ENCODE results near the gene SEC24A.
"Not testable (repeated sequence)": the region's sequence is repeated elsewhere in the genome, so short reads cannot be mapped to it uniquely, and the experiment has no call there.

SEC24A gene

DNA sequence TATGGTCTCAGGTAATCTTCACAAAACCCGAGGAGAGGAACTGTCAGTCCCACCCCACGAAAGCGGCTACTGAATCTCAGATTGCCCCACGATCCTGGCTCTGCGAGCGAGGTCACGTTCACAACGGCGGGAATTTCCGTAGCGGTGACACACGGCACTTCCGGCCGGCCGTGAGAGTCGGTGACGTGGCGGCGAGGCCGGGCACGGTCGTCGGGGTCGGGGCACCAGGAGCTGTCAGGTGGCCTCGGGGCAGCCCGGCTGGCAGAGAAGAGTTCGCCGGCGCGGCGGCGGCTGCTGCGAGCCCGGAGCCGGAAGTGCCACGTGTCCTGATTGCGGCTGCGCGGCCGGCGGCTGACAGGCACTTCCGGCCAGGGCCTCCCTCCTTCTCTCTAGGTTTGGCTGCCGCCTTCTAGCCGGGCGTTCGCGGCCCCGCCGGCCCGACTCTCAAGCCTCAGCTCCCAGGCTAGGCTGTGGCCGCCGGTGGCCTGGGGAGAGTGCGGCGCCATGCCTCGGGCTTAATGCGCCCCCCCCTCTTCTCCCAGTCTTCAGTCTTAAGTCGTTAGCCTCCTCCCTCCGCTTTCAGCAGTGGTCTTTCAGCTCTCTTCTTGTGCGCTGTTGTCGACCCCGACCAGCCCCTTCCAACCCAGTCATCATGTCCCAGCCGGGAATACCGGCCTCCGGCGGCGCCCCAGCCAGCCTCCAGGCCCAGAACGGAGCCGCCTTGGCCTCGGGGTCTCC lies at the start of gene SEC24A:
Gene SEC24A (plus strand): TSS at position 361 of the 738 bp plus-strand sequence. CDS start 292 bp downstream, at position 653.
- H3K4me3 ChIP-seq (ENCODE audit: low read length) = peak within 1 kb of the TSS; percentile 93
- TF ChIP-seq ZNF274 (IDR thresholded peaks at IDR 0.05; ENCODE audit: low read depth, low read length) = no peak

- not testable (repeated sequence) for H3K4me3 ChIP-seq (ENCODE audit: low read length)
Measured at GRCh38 chr5:134599820-134600219, 48.8 kb upstream of the SEC24A start.

- no peak for TF ChIP-seq ZNF274 (IDR thresholded peaks at IDR 0.05; ENCODE audit: low read depth, low read length)
- H3K4me3 ChIP-seq (ENCODE audit: low read length) = no peak overlapping the region
Measured at GRCh38 chr5:134600600-134600999, 48.0 kb upstream of the SEC24A start.

DNA sequence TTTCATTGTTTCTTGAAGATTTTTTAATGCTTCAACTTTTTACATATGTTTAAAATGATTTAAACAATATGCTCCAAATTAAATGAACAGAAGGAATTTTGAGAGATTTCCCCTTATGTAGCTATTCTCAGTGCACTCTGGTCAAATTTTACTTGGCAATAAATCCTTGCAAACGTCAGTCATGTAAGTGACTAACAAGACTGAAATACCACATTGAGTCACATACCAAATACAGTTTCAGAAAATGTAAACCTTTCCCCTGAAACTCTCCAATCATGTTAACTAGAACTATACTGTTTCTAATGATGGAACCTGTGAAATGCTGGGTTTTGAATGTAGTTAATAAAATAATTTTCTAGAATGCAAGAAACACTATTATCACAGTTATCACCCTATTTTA lies 45.5 kb upstream of the SEC24A start:
- no peak overlapping the region for H3K4me3 ChIP-seq (ENCODE audit: low read length)
- no peak for TF ChIP-seq ZNF274 (IDR thresholded peaks at IDR 0.05; ENCODE audit: low read depth, low read length)

DNA sequence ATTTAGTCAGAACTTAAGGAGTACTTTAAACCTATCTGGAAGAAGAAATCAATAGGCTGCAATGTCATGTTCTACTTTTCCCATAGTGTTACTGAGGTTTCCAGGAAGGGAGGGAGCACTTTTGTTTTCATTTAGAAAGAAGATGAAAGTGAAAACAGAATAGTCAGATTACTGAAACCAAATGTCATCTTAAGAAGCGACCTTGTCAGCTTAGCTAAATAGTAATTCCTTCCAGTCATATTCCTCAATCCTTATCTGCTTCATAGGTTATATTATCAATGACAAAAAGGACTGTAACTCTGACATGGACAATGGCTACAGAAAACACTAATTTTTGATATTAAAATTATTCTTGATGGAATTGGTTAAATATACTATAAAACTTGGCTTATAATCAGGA lies 43.7 kb upstream of the SEC24A start:
- no peak for TF ChIP-seq ZNF274 (IDR thresholded peaks at IDR 0.05; ENCODE audit: low read depth, low read length)
- H3K4me3 ChIP-seq (ENCODE audit: low read length) = no peak overlapping the region

DNA sequence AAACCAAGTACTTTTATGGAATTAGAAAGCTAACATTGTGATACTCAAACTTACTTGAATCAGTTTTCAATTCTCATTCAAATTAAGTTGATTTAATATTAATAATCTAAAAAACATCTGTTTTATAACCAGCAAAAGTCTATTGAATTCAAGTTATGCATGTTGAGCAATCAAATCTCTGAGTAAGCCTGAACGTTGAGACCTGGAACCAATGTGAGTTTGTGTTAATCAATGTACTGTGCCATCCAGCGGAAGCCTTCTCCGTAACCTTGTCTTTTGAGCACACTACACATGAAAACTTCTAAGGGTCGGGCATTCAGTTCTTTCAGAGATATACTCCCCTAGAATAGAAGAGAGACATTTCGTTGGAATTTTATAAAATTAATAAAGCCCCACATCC lies 41.9 kb upstream of the SEC24A start:
- TF ChIP-seq ZNF274 (IDR thresholded peaks at IDR 0.05; ENCODE audit: low read depth, low read length) = no peak
- no peak overlapping the region for H3K4me3 ChIP-seq (ENCODE audit: low read length)

- TF ChIP-seq ZNF274 (IDR thresholded peaks at IDR 0.05; ENCODE audit: low read depth, low read length) = no peak
- H3K4me3 ChIP-seq (ENCODE audit: low read length) = no peak overlapping the region; the same call in 1 of the 2 replicates
Measured at GRCh38 chr5:134608555-134608954, 40.0 kb upstream of the SEC24A start.

DNA sequence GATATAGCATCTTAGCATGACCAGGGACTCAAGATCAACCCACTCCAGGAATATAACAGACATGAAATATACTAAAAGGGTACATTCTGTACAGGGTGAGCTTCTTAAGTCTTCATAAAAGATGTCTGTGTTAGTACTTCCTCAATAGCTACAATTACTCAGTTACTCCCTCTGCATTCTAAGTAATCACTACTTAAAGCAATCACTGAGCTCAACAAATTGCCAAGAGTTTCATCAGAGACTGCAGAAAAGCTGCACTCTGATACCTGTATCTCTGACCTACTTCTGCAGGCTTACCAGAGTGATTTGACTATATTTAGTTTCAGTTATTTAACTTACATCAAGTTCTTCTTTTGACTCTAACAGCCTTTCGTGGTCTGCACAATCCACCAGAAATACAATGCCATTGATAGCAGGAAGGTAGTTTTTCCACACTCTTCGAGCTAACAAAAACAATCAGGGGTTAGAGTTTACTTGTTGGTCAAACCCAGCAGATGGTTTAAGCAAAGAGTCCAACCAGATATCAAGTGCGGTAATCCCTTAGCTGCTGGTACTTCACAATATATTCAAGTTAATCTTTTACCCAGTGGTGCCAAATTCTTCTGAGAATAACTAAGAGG lies 39.2 kb upstream of the SEC24A start:
- H3K4me3 ChIP-seq (ENCODE audit: low read length) = peak overlapping the region; percentile 33; the same call in 1 of the 2 replicates
- no peak for TF ChIP-seq ZNF274 (IDR thresholded peaks at IDR 0.05; ENCODE audit: low read depth, low read length)

DNA sequence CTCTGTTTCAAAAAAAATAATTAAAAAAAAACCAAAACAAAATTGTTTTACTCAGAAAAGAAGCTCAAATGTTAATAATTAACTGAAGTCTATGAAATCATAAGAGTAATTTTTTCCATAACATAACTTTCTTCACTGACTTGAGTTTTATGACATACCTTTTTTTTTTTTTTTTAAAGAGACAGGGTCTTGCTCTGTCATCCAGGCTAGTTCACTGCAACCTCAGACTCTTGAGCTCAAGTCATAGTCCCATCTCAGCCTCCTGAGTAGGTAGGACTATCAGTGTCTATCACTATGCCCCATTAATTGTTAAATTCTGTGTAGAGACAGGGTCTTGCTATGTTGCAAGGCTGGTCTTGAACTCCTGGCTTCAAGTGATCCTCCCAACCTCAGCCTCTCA lies 37.9 kb upstream of the SEC24A start:
- no peak overlapping the region for H3K4me3 ChIP-seq (ENCODE audit: low read length)
- no peak for TF ChIP-seq ZNF274 (IDR thresholded peaks at IDR 0.05; ENCODE audit: low read depth, low read length)

GRCh38 chr5:134611515-134611914 lies 37.1 kb upstream of the SEC24A start:
- H3K4me3 ChIP-seq (ENCODE audit: low read length) = no peak overlapping the region
- TF ChIP-seq ZNF274 (IDR thresholded peaks at IDR 0.05; ENCODE audit: low read depth, low read length) = no peak

GRCh38 chr5:134614450-134615085 lies 34.0 kb upstream of the SEC24A start:
- TF ChIP-seq ZNF274 (IDR thresholded peaks at IDR 0.05; ENCODE audit: low read depth, low read length) = no peak
- H3K4me3 ChIP-seq (ENCODE audit: low read length) = no peak overlapping the region

GRCh38 chr5:134620634-134621033 lies 28.0 kb upstream of the SEC24A start:
- TF ChIP-seq ZNF274 (IDR thresholded peaks at IDR 0.05; ENCODE audit: low read depth, low read length) = no peak
- no peak overlapping the region for H3K4me3 ChIP-seq (ENCODE audit: low read length)

DNA sequence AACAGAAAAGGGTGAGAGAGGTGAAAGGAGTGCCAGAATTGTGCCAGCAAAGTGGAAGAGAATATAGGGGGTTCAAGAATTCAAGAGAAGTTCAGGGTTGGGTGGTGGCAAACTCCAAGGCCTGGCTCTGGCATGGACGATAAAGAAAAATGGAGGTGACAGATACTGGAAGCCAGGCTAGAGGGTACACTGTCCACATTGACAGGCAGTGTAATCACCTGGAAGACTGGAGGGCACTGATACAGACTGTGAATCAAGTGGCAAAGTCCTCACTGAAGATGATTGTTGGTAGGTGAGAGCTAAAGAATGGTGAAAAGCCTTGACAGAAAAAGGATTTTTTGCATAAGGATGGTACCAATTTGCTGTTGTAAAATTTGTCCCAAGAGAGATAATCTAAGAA lies 23.0 kb upstream of the SEC24A start:
- no peak overlapping the region for H3K4me3 ChIP-seq (ENCODE audit: low read length)
- TF ChIP-seq ZNF274 (IDR thresholded peaks at IDR 0.05; ENCODE audit: low read depth, low read length) = no peak

GRCh38 chr5:134626369-134627014 lies 22.1 kb upstream of the SEC24A start:
- H3K4me3 ChIP-seq (ENCODE audit: low read length) = no peak overlapping the region
- TF ChIP-seq ZNF274 (IDR thresholded peaks at IDR 0.05; ENCODE audit: low read depth, low read length) = no peak

- TF ChIP-seq ZNF274 (IDR thresholded peaks at IDR 0.05; ENCODE audit: low read depth, low read length) = no peak
- H3K4me3 ChIP-seq (ENCODE audit: low read length) = no peak overlapping the region
Measured at GRCh38 chr5:134634227-134634626, 14.4 kb upstream of the SEC24A start.

DNA sequence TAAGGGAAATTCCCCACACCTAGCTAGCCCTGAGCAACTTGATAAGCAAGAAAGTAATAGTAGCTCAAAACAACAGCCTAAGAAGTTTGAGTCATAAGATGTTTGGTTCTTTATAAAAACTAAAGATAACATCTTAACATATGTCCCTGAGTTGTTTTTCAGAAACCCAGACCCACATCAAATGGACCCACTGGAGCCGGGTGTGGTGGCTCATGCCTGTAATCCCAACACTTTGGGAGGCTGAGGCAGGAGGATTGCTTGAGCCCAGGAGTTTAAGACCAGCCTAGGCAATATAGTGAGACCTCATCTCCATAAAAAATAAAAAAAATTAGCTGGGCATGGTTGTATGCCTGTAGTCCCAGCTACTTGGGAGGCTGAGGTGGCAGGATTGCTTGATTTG lies 13.2 kb upstream of the SEC24A start:
- H3K4me3 ChIP-seq (ENCODE audit: low read length) = not testable (repeated sequence)
